Measurements from ENCODE around the gene PRICKLE4.

GRCh38 chr6:41744236-41744787 lies 36.3 kb upstream of the PRICKLE4 start:
- TF ChIP-seq YY1 (IDR thresholded peaks at IDR 0.05; ENCODE audit: insufficient read depth, insufficient read length) = no peak
- TF ChIP-seq SUZ12 (IDR thresholded peaks at IDR 0.05; ENCODE audit: extremely low read depth, insufficient read depth, insufficient read length) = no peak
- TF ChIP-seq ZNF274 (IDR thresholded peaks at IDR 0.05; ENCODE audit: low read depth, low read length) = no peak
